ENCODE results near the gene REC8. TPM values are rescaled to one million over a fixed set of nuclear protein-coding genes. Genes with fewer than 3 reads are reported as not detected.

Gene REC8
- total and polyA plus RNA-seq, 10 of the 15 experiments (the other 5 are each of a cell fraction or from before 2014, with no cell fraction given), result 4.2 to 76.9 (median 29.1) TPM

GRCh38 chr14:24136684-24137528 lies 35.0 kb upstream of the REC8 start (continued):
- TF ChIP-seq MTA3 (IDR thresholded peaks at IDR 0.05; ENCODE audit: borderline replicate concordance, low read length), result no peak

GRCh38 chr14:24137529-24138395 lies 34.1 kb upstream of the REC8 start:
- Histone ChIP-seq H3K27ac (ENCODE audit: control insufficient read depth, insufficient read depth) (peak overlapping the region; percentile 95), H3K4me2 (ENCODE audit: control insufficient read depth, insufficient read depth) (peak overlapping the region; percentile 81), H4K20me1 (ENCODE audit: control insufficient read depth, insufficient read depth) (no peaks in the 10 kb centered on the region), H3K9ac (ENCODE audit: control insufficient read depth, insufficient read depth, low read length) (peak overlapping the region; percentile 96), H3K4me1 (ENCODE audit: control insufficient read depth, insufficient read depth, low read length) (peaks cover 37% of the 10 kb centered on the region), H3K36me3 (ENCODE audit: control insufficient read depth in 2 of 2, insufficient read depth in 2 of 2, low read length in 1 of 2) (peaks cover 12 to 13% of the 10 kb centered on the region in 2 experiments), H2AFZ (ENCODE audit: control insufficient read depth, low read depth, low read length) (no peak overlapping the region), H3K79me2 (ENCODE audit: control insufficient read depth, insufficient read depth, low read length) (peaks cover 55% of the 10 kb centered on the region), H3K9me3 (replicated peaks; ENCODE audit: control insufficient read depth, insufficient read depth, low read length) (no peaks in the 10 kb centered on the region), H3K27me3 (replicated peaks in 1 of 2; ENCODE audit: control insufficient read depth in 2 of 2, insufficient read depth in 2 of 2, low read length in 1 of 2) (no peaks in the 10 kb centered on the region), H3K4me3 (peak overlapping the region; percentile 99; the same call in 1 of the 2 replicates)
- WGBS (ENCODE audit: insufficient coverage, insufficient replicate concordance, low lambda C conversion rate, missing lambda C conversion rate), result 82% methylated on average over 8 of the region's 8 CpGs
- in situ Hi-C loops (cut with MboI), result no loop called here
- no peak for FAIRE-seq
- POLR2A ChIA-PET, result interaction anchor here (0.7 to 11.6 kb wide), 8 partner anchors 10 to 95 kb away, joined by 3 to 276 read pairs (median 9); partner anchors contain the start of genes DCAF11, IRF9, NRL and PSME2
- CTCF ChIA-PET, result interaction anchor here (0.6 to 4.9 kb wide), 9 partner anchors 9 to 170 kb away, joined by 3 to 39 read pairs (median 6); partner anchors contain the start of genes CIDEB, DCAF11, IRF9 and NRL
- RAD21 ChIA-PET (ENCODE audit: unreplicated experiment), result interaction anchor here (0.8 to 6.8 kb wide), 8 partner anchors 9 to 105 kb away, joined by 3 to 69 read pairs (median 6); partner anchors contain the start of genes DCAF11, IPO4, IRF9 and NRL
- BruUV-seq (replicated peaks), result no TSS peak
- intact Hi-C loops (cut with micrococcal nuclease; ENCODE audit: unreplicated experiment), result no loop called here
- no peak for ATAC-seq
- SMC1A ChIA-PET (ENCODE audit: uncharacterized antibody, unreplicated experiment), result interaction anchor here (0.6 to 7.7 kb wide), 11 partner anchors 8 to 170 kb away, joined by 3 to 70 read pairs (median 4); partner anchors contain the start of genes CIDEB, DCAF11, IRF9 and NRL
- TF ChIP-seq POLR2AphosphoS5 (IDR thresholded peaks at IDR 0.05; ENCODE audit: low read length) (0 out of 2 replicates have a peak, but pooled peaks have one; percentile 12), PML (IDR thresholded peaks at IDR 0.05; ENCODE audit: low read length) (0 out of 2 replicates have a peak, but pooled peaks have one; percentile 25)
- TF ChIP-seq, protein P1, sequence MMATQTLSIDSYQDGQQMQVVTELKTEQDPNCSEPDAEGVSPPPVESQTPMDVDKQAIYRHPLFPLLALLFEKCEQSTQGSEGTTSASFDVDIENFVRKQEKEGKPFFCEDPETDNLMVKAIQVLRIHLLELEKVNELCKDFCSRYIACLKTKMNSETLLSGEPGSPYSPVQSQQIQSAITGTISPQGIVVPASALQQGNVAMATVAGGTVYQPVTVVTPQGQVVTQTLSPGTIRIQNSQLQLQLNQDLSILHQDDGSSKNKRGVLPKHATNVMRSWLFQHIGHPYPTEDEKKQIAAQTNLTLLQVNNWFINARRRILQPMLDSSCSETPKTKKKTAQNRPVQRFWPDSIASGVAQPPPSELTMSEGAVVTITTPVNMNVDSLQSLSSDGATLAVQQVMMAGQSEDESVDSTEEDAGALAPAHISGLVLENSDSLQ (IDR thresholded peaks at IDR 0.05), result no peak
- no peak for DNase-seq (ENCODE audit: low read depth, low spot score)
